HepG2 (cell line): ENCODE data around the gene KAT7. TPM values are rescaled to one million over a fixed set of nuclear protein-coding genes. Genes with fewer than 3 reads are reported as not detected.

Experiments
- EHMT2 ChIP-seq: fragments of 200-600 bp; sonication (generic); IDR thresholded peaks from 2 replicates; pipeline ENCODE4 v1.7.0; 2017; ENCODE audit warnings: antibody characterized with exemption, low read depth, low read length, borderline replicate concordance
- HES4 ChIP-seq: sonication (generic); formaldehyde crosslinking; IDR thresholded peaks from 2 replicates; pipeline ENCODE4 v1.9.0; 2021; ENCODE audit warnings: mild to moderate bottlenecking, missing genetic modification reagents, borderline replicate concordance
- KMT2B ChIP-seq: IDR thresholded peaks from 2 replicates; pipeline ENCODE4 v1.6.1; 2016; ENCODE audit warnings: missing genetic modification reagents, missing compliant biosample characterization
- ZFP41 ChIP-seq: sonication (generic); formaldehyde crosslinking; IDR thresholded peaks from 2 replicates; pipeline ENCODE4 v1.4.0; 2020; ENCODE audit warnings: mild to moderate bottlenecking, missing genetic modification reagents, borderline replicate concordance
- ZNF484 ChIP-seq: sonication (generic); formaldehyde crosslinking; IDR thresholded peaks from 2 replicates; pipeline ENCODE4 v1.5.1; 2020; ENCODE audit warnings: mild to moderate bottlenecking, low read depth, missing genetic modification reagents, borderline replicate concordance
- ZNF660 ChIP-seq: sonication (generic); formaldehyde crosslinking; IDR thresholded peaks from 2 replicates; pipeline ENCODE4 v1.5.1; 2020; ENCODE audit warnings: mild to moderate bottlenecking, low read depth, missing genetic modification reagents, borderline replicate concordance
- ZSCAN5A ChIP-seq: sonication (generic); formaldehyde crosslinking; IDR thresholded peaks from 2 replicates; pipeline ENCODE4 v1.8.0; 2022; ENCODE audit warnings: mild to moderate bottlenecking, missing genetic modification reagents, borderline replicate concordance
- polyA plus RNA-seq, 8 experiments: library from polyadenylated mRNA; depleted of rRNA in 3 of 8; stranded (reverse) in 7 of 8; unstranded in 1 of 8; fragments of >200 nt; fragmentation: Illumina TruSeq in 4 of 8; extraction: Trizol in 4 of 8; gene quantifications; 2 replicates each; pipeline versions ENCODE4 v1.2.1 to v1.2.3, GENCODE V29; 2011 to 2016; ENCODE audit warnings: low read depth in 4 of 8, missing spikeins in 1 of 8, mixed read lengths in 1 of 8; ENCODE audit not compliant: insufficient read depth in 1 of 8
- total RNA-seq, 5 experiments: library from RNA; depleted of rRNA; stranded (reverse); fragments of >200 nt; fragmentation: Illumina TruSeq; extraction: Trizol; gene quantifications; 2 replicates each; pipeline ENCODE4 v1.2.3, GENCODE V29; 2016; ENCODE audit warnings: low read depth in 1 of 5
- TF ChIP-seq, protein P1 (sequence below): sonication (generic); formaldehyde crosslinking; IDR thresholded peaks from 2 replicates; pipeline ENCODE4 v1.5.0; 2020; ENCODE audit warnings: missing genetic modification reagents, mild to moderate bottlenecking, borderline replicate concordance
- TF ChIP-seq, protein P2 (sequence below), 2 experiments: fragments of 450-650 bp in 1 of 2; sonication (generic) in 1 of 2; formaldehyde crosslinking in 1 of 2; IDR thresholded peaks; 2 replicates each; pipeline versions ENCODE4 v1.6.1 to v1.8.0; 2016 to 2022; ENCODE audit warnings: antibody characterized with exemption in 1 of 2, mild to moderate bottlenecking in 1 of 2, missing genetic modification reagents in 1 of 2
- TF ChIP-seq, protein P3 (sequence below): sonication (generic); formaldehyde crosslinking; IDR thresholded peaks from 2 replicates; pipeline ENCODE4 v1.5.0; 2020; ENCODE audit warnings: mild to moderate bottlenecking, missing genetic modification reagents

KAT7 gene
- total and polyA plus RNA-seq, 2 of the 13 experiments (the other 11 are each of a cell fraction or from before 2014, with no cell fraction given): 21.2 to 39.2 TPM

- no peak for TF ChIP-seq ZSCAN5A (CRISPR knock-in tag)
- no peak for TF ChIP-seq ZNF660
- TF ChIP-seq ZNF484 (CRISPR knock-in tag): no peak
- TF ChIP-seq, protein P1, sequence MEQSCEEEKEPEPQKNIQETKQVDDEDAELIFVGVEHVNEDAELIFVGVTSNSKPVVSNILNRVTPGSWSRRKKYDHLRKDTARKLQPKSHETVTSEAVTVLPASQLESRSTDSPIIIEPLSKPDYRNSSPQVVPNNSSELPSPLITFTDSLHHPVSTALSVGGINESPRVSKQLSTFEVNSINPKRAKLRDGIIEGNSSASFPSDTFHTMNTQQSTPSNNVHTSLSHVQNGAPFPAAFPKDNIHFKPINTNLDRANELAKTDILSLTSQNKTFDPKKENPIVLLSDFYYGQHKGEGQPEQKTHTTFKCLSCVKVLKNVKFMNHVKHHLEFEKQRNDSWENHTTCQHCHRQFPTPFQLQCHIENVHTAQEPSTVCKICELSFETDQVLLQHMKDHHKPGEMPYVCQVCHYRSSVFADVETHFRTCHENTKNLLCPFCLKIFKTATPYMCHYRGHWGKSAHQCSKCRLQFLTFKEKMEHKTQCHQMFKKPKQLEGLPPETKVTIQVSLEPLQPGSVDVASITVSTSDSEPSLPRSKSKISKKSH (CRISPR knock-in tag): peak; percentile 98
- TF ChIP-seq, protein P2, sequence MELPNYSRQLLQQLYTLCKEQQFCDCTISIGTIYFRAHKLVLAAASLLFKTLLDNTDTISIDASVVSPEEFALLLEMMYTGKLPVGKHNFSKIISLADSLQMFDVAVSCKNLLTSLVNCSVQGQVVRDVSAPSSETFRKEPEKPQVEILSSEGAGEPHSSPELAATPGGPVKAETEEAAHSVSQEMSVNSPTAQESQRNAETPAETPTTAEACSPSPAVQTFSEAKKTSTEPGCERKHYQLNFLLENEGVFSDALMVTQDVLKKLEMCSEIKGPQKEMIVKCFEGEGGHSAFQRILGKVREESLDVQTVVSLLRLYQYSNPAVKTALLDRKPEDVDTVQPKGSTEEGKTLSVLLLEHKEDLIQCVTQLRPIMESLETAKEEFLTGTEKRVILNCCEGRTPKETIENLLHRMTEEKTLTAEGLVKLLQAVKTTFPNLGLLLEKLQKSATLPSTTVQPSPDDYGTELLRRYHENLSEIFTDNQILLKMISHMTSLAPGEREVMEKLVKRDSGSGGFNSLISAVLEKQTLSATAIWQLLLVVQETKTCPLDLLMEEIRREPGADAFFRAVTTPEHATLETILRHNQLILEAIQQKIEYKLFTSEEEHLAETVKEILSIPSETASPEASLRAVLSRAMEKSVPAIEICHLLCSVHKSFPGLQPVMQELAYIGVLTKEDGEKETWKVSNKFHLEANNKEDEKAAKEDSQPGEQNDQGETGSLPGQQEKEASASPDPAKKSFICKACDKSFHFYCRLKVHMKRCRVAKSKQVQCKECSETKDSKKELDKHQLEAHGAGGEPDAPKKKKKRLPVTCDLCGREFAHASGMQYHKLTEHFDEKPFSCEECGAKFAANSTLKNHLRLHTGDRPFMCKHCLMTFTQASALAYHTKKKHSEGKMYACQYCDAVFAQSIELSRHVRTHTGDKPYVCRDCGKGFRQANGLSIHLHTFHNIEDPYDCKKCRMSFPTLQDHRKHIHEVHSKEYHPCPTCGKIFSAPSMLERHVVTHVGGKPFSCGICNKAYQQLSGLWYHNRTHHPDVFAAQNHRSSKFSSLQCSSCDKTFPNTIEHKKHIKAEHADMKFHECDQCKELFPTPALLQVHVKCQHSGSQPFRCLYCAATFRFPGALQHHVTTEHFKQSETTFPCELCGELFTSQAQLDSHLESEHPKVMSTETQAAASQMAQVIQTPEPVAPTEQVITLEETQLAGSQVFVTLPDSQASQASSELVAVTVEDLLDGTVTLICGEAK (IDR thresholded peaks at IDR 0.05): no peak
- TF ChIP-seq, protein P2 (CRISPR knock-in tag; IDR thresholded peaks at IDR 0.05): peak; percentile 91
- TF ChIP-seq, protein P3, sequence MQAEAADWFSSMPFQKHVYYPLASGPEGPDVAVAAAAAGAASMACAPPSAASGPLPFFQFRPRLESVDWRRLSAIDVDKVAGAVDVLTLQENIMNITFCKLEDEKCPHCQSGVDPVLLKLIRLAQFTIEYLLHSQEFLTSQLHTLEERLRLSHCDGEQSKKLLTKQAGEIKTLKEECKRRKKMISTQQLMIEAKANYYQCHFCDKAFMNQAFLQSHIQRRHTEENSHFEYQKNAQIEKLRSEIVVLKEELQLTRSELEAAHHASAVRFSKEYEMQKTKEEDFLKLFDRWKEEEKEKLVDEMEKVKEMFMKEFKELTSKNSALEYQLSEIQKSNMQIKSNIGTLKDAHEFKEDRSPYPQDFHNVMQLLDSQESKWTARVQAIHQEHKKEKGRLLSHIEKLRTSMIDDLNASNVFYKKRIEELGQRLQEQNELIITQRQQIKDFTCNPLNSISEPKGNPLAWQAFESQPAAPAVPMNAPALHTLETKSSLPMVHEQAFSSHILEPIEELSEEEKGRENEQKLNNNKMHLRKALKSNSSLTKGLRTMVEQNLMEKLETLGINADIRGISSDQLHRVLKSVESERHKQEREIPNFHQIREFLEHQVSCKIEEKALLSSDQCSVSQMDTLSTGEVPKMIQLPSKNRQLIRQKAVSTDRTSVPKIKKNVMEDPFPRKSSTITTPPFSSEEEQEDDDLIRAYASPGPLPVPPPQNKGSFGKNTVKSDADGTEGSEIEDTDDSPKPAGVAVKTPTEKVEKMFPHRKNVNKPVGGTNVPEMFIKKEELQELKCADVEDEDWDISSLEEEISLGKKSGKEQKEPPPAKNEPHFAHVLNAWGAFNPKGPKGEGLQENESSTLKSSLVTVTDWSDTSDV (CRISPR knock-in tag): peak; percentile 95
- TF ChIP-seq ZFP41: no peak
- TF ChIP-seq HES4 (CRISPR knock-in tag): peak; percentile 91
- no peak for TF ChIP-seq EHMT2
- peak; percentile 89 for TF ChIP-seq KMT2B
Observed at GRCh38 chr17:49788478-49789242, at the start of gene KAT7 (continued).
